ENCODE measurements around the gene PEX11A. TPM values are rescaled to one million over a fixed set of nuclear protein-coding genes. Genes with fewer than 3 reads are reported as not detected.

The PEX11A gene
- total and polyA plus RNA-seq, 2 of the 8 experiments (the other 6 are each of a cell fraction or from before 2014, with no cell fraction given) = 2.9 to 3.0 TPM

DNA sequence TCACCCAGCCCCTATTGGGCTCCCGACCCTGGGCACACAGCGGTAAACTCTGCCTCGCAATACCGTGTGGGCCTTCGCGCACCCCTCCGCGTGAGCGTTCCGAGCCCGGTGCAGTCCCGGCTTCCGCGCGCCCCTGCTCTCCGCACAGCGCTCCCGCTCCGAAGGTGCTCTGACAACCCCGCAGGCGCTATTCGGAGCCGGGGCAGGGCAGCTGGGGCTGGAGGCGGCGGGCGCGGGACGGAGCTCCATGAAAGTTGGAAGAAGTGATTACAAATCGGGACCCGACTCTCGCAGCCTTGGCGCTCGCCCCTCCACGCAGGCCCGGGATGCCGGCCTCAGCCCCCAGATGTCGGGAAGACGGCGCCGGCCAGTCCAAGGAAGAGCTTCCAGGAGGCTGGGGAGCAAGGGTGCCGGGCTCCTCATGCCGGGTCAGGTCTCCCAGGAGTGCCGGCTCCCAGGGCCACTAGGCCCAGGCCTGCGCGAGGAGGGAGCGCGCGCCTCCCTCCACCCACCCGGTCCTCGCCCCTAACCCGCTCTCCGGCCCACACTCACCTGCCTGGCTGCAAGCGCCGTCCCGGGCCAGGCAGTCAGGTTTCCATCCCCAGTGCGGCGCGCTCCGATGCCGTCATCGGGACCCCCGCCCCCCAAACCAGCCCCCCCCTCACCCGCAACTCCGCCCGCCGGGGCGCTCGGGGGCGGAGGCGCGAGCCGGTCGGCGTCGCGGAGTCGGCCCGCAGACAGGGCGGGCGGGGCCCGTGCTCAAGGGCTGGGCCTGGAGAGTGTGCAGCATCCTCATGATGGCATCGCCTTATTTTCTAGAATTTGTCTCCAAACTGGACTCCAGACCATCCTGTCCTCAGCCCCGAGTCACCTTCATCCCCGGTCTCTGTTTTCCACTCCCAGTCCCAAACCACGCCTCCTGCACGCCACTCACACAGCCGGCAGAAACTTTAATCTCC lies 35.4 kb downstream of the PEX11A start, which contains the start of gene KIF7 (continued):
- TF ChIP-seq SP4 (IDR thresholded peaks at IDR 0.05; ENCODE audit: low read length) = no peak
- TF ChIP-seq POLR2A (IDR thresholded peaks at IDR 0.05; ENCODE audit: control extremely low read depth in 1 of 2, low read depth in 2 of 2, low read length in 2 of 2) = peak in 1 of 2 experiments; percentile 79; a peak in 2 of 3 replicates
- no peak for TF ChIP-seq CBX5 (IDR thresholded peaks at IDR 0.05; ENCODE audit: low read depth, low read length)
- peak; percentile 70 for TF ChIP-seq KDM4A (IDR thresholded peaks at IDR 0.05; ENCODE audit: low read depth, low read length, severe bottlenecking)
- TF ChIP-seq CREB1 (IDR thresholded peaks at IDR 0.05) = peak; percentile 96
- TF ChIP-seq TAF1 (IDR thresholded peaks at IDR 0.05; ENCODE audit: low read depth, low read length) = peak; percentile 85
- peak; percentile 89 for TF ChIP-seq POLR2AphosphoS5 (IDR thresholded peaks at IDR 0.05; ENCODE audit: low read depth, low read length)
- TF ChIP-seq, protein P1, sequence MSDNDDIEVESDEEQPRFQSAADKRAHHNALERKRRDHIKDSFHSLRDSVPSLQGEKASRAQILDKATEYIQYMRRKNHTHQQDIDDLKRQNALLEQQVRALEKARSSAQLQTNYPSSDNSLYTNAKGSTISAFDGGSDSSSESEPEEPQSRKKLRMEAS (IDR thresholded peaks at IDR 0.05) = peak; percentile 57
- peak; percentile 50; the same call in 1 of the 2 replicates for TF ChIP-seq SRF (IDR thresholded peaks at IDR 0.05; ENCODE audit: low read depth, low read length)
- TF ChIP-seq TBP (IDR thresholded peaks at IDR 0.05; ENCODE audit: low read depth, low read length) = peak; percentile 58
- no peak for TF ChIP-seq RXRA (IDR thresholded peaks at IDR 0.05; ENCODE audit: insufficient read depth, low read depth, low read length)
- TF ChIP-seq GTF2F1 (IDR thresholded peaks at IDR 0.05; ENCODE audit: borderline replicate concordance, low read depth, low read length) = no peak
